Hypothalamus (tissue), 51 donors: ENCODE results near the gene MICU2.
"Not testable (repeated sequence)": the region's sequence is repeated elsewhere in the genome, so short reads cannot be mapped to it uniquely, and the experiment has no call there.

Experiments used
- DNase-seq, 51 donors: peaks; one replicate each; lab custom pipeline; 2025; lab: John Stamatoyannopoulos, UW

The MICU2 gene

DNA sequence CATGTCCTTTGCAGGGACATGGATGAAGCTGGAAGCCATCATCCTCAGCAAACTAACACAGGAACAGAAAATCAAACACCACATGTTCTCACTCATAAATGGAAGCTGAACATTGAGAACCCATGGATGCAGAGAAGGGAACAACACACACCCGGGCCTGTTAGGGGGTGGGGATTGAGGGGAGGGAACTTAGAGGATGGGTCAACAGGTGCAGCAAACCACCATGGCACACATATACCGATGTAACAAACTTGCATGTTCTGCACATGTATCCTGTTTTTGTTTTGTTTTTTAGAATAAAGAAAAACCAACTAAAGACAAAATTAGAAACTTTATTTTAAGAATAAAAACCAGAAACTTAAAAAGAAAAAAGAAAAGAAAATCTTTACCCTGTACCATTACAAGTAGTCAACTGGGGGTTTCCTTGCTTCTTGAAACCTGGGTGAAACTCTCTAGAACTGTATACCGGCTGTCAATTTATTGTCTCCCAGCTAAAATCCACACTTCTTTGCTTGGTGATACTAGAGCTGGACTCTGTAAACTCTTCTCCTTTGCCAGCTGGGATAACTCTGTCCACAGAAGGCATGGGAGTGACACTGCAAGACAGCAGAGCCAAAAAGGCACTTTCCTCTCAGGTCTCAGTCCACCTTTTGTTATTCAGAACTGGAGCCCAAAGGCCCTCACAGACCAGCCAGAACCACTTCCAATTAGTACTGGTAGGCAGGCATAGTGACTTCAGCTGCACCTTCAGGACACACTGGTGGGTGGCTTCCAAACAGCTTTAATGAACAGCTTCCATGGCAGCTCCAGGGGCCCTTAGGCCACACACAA is 9.0 kb downstream of the MICU2 start:
- DNase-seq, result no peak

DNA sequence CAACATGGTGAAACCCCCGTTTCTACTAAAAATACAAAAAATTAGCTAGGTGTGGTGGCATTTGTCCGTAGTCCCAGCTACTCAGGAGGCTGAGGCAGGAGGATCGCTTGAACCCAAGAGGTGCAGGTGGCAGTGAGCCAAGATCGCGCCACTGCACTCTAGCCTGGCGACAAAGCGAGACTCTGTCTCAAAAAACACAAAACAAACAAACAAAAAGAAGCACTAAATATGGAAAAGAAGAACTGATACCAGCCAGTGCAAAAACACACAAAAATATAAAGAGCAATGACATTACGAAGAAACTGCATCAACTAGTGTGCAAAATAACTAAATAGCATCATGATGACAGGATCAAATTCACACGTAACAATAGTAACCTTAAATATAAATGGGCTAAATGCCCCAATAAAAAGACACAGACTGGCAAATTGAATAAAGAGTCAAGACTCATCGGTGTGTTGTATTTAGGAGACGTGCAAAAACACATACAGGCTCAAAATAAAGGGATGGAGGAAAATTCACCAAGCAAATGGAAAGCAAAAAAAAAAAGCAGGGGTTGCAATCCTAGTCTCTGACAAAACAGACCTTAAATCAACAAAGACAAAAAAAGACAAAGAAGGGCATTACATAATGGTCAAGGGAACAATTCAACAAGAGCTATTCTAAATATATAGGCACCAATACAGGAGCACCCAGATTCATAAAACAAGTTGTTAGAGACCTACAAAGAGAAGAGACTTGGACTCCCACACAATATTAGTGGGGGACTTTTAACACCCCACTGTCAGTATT is 13.1 kb downstream of the MICU2 start:
- not testable (repeated sequence) for DNase-seq

DNA sequence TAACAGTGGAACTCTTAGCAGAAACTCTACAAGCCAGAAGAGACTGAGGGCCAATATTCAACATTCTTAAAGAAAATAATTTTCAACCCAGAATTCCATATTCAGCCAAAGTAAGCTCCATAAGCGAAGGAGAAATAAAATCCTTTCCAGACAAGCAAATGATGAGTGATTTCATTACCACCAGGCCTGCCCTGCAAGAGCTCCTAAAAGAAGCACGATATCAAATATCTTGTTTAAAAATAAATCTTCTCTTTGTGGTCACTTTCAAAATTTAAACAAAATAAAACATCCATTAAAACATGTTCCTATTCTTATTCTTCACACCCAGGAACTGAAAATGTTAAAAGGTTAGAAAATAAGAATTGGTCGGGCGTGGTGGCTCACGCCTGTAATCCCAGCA is 13.7 kb downstream of the MICU2 start:
- DNase-seq, result no peak

- not testable (repeated sequence) for DNase-seq
These were observed 14.5 kb downstream of the MICU2 start for GRCh38 chr13:21589510-21589909.

- not testable (repeated sequence) for DNase-seq
These were observed 15.6 kb downstream of the MICU2 start for GRCh38 chr13:21588411-21588810.

DNA sequence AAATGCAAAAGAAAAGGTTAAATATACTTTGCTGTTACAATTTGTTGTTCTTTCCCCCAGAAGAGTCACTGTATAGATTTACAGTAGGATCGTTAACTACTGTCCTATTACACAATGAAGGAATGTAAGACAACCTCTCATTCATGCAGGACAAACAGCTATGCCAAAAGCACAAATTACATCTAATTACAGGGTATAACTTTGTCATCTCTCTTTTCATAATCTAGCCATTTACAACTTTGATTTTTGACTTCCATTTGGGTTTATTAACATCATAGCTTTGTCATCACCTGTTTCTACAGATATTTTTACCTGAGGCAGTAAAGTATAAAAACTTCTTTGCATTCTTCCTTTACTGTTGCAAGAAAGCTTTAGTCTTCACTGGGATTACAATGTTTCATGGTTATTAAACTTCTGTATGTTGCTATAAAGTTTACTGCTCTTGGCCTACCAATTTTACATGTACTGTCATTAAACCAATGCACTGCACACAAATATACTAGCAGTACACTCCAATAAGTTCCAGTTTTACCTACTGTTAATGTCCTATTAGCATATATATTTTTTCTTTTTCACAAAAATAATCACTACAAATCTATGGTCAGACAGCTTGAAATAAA is 18.9 kb downstream of the MICU2 start:
- no peak for DNase-seq

- no peak for DNase-seq
These were observed 20.5 kb downstream of the MICU2 start for GRCh38 chr13:21583478-21583877.

DNA sequence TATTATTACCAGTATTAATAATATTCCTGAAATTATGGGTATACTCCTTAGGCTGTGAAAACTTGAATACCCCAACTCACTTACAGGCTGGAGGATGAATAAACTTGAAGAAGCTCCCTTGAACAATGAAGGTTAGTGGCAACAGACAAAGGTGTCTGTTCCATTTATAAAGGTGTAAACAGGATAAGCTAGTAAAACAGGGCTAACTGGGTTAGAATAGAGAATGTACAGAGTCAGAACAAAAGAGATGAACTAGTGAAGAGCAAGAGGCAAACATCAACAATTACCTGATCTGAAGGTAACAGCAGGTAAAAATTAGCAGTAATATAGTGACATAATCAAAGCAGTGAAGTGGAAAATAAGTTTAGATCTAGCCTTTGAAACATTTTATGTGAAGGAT is 23.2 kb downstream of the MICU2 start:
- no peak for DNase-seq

- DNase-seq, result no peak
These were observed 24.1 kb downstream of the MICU2 start for GRCh38 chr13:21579754-21580316.

GRCh38 chr13:21578748-21579147 is 25.2 kb downstream of the MICU2 start:
- DNase-seq, result no peak

- DNase-seq, result no peak
These were observed 27.5 kb downstream of the MICU2 start for GRCh38 chr13:21576426-21576825.

- no peak for DNase-seq
These were observed 29.9 kb downstream of the MICU2 start for GRCh38 chr13:21573920-21574712.

DNA sequence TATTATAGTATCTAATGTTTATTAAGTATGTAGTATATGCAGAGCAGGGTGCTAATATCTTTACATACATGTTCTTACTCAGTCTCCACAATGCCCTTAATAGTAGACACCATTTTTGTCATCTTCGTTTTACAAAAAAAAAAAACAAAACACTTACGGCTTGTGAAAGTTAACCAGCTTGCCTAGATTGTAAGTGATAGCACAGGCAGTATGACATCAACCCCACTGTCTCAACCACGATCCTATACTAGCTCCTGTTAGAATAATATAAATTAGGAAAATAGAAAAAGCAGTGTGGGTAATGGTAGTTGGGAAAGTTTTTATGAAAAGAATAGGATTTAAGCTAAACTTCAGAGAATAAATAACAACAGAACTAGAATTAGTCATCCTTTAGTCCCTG is 34.3 kb downstream of the MICU2 start:
- DNase-seq, result no peak

DNA sequence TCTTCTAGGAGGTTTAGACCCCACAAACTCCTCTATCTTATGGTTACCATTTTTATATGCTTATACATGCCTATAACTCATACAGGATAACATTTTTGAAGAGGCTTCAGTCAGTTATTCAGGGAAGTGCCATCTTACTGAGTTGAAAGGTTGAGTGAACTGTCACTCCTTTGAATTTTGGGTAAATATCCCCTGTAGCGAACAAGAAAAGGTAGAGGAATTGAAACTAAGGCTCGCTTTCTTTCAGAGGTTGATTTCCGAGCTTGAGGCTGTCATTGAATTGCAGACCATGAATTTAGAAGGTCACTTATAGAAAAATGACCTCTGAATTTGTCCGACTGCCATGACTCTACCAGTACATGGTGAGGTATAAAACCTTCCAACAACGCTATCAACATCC is 35.1 kb downstream of the MICU2 start:
- no peak for DNase-seq

DNA sequence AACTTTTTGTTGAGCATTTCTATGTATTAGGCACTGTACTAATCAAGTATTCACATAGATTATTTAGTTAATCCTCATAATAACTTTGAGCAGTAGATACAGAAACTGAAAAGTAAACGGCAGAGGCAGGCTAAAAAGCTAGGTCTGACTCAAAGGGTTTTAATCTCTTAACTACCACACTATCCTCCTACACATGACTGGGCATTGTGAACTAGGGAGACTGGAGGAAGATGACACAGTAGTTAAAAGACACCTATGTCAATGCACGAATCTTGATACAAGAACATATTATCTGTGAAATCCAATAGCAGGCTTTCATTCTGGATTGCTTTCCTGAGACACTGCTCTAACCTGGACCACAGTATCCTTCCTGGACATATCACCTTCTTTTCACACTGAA is 36.3 kb downstream of the MICU2 start:
- no peak for DNase-seq

DNA sequence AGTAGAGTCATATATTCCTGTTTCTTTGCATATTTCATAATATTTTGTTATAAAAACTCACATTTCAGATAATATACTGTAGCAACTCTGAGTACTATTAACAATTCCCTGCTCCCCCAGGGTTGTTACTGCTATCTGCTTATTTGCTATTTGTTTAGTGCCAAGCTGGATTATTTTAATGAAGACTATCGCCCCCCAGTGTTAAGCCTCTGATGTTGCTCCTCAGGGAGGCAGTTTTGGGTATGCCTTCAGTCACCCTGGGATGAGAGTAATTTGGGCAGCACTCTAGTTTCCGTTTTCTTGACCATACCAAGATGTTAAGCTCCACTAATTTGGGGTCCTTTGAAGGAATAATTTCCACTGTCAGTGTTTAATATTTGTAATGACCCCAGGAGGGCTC is 46.0 kb downstream of the MICU2 start:
- no peak for DNase-seq

DNA sequence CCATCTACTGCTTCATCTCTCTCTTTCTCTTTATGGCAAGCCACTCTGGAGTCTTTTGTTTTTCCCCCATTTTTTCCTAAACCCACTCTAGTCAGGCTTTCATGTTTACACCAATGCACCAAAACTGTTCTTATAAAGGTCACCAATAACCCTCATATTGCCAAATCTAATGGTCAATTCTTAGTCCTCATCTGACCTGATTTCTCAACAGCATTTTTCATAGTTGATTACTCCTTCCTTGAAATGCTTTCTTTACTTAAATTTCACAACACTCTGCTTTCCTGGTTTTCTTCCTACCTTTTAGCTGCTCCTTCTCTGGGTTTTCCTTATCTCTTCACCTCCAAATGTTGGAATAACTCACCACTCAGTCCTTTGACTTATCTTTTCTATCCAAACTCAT is 47.9 kb downstream of the MICU2 start:
- no peak for DNase-seq

- DNase-seq, result not testable (repeated sequence)
These were observed 50.7 kb downstream of the MICU2 start for GRCh38 chr13:21553261-21553660.

DNA sequence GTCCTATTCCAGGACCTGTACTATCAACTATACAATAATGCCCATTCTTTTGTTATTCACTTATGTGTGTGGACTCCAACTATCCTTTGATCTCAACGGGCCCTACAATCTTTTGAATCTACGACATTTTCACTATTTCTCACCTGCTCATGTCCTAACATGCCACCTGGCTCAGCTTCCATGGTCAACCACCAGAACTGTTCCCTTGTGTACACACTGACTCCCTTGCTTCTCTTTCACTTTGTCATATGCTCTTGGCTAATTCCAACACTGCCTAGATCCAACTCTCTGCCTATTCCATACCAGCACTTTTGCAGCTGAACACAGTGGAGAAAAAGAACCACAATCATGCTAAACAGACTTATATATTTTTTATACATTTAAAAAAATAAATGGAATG is 53.1 kb downstream of the MICU2 start:
- no peak for DNase-seq

GRCh38 chr13:21549633-21550032 is 54.3 kb downstream of the MICU2 start:
- DNase-seq, result no peak
